Fibroblast of skin of left biceps (primary cell): Measurements from ENCODE around the gene EFCAB8.
"Not testable (repeated sequence)": the region's sequence is repeated elsewhere in the genome, so short reads cannot be mapped to it uniquely, and the experiment has no call there.

Experiments
- DNase-seq, 2 experiments: peaks; one replicate each; pipeline ENCODE4 v3.0.0-alpha.2; 2013; ENCODE audit warnings: low read depth in 2 of 2

EFCAB8 gene

DNA sequence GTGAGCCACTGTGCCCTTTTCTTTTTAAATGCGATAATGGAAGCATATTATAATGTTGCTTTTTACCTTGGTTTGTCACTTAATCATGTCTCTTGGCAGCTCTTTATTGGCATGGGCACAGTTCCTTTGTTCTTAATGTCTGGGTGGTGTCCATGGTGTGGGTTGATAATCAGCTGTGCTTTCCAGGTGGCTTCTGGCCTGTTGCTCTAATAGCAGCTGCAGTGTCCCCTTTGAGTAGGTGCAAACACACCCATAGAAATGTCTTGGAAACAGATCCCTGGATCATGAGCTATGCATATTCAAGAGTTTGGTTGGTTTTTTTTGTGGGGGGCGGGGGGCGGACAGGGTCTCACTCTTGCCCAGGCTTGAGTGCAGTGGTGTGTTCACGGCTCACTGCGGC is 29.9 kb downstream of the EFCAB8 start:
- no peak for DNase-seq

DNA sequence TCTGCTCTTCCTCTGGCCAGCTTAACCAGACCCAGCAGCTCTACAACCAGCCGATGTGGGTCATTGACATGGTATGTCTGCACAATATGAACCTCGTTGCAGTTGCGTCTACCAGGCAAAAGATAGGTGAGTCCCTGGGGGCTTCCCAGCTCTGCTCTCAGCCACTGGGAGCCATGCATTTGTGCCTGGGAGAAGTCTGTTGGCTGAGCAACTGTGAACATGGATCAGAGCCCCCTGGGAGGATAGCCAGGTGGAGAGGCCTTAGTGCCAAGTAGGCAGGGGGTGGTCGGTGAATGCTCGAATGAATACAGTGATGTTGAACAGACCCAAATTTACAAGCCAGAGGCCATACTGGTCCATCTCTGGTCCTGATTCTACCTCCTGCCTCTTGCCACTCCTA is 30.6 kb downstream of the EFCAB8 start:
- DNase-seq = no peak

GRCh38 chr20:32891491-32891890 is 32.8 kb downstream of the EFCAB8 start:
- DNase-seq = no peak

DNA sequence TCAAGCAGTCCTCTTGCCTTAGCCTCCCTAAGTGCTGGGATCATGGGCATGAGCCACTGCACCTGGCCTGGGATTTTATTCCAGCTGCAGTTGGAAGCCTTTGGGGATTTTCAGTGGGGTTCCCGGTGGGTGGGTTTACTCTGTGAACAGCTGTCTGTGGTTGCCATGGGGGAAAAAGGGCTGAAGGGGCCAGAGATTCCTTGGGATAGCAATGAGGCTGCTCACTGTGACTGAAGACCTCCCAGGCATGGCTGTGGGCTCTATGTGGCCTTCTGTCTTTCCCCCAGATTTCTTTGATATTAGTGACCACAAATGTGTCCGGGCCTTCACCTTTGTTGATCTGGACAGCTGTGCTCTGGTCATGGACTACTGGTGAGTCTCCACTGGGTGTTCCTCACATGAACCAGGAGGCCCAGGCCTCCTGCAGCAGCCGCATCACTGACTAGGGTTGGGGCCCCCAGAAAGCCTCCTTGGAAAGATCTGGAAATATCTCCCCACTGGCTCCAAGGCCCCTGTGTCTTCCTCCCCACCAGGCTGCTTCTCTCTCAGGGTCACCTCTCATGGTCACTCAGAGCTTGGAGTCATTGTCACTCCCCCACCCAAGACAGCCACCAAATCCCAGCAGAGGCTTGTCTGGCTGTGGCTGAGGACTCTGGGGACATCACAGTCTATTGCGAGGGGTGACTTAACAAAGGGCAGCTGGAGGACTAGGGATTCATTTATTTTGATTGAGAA is 33.4 kb downstream of the EFCAB8 start:
- DNase-seq = no peak

DNA sequence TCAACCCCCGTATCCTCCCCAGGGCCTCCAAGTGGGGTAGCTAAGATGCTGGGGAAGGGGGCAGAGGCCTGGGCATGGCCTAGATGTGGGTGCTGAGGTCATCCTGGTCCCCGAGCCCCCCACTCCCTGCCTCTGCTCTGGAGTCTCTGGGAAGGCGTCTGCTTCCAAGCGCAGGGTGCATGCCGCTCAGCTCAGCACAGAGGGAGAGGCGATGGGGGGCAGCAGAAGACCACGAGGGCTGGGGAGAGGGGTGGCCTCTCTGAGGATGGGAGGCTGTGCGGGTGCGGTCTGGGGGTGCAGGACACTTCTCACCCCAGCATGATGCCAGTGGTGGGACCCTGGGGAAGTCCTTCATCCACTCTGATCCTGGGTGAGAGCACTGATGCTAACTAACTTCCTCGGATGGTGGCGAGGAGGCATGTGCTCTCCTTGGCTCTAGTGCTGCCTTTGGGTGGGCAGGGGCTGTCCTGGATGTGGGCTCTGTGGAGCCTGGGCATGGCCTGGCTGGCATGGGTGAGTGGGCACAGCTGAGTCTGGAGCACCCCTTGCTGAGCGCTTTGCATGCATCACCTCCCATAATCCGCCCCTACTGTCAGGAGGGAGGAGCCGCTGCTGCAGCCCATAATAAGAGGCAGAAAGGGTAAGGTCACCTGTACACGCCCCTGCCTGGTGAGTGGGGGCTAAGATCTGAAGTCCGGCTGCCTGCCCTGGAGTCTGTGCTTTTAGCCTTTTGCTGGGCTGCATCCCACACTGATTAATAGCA is 34.7 kb downstream of the EFCAB8 start:
- DNase-seq = no peak

DNA sequence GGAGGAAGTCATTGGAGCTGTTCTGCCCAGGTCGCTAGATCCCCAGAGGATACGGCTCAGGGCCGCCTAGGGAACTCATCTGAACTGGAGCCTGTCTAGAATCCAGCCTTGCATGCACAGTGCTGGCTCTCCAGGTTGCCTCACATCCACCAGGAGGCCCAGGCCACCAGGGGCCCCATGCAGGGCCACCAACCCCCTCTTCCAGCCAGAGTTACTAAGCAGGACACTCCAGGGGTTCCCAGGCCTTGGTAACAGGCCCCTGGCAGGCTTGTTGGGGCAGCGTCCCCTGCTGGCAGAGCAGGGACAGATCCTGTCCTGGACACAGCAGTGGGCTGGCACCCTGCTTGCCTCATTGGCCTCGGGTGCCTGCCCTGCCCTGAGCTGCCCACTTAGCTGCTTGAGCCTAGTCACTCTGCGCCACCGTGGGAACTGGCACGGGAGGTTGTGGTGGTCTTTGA is 35.3 kb downstream of the EFCAB8 start:
- no peak for DNase-seq

- DNase-seq = no peak
These were observed 36.1 kb downstream of the EFCAB8 start for GRCh38 chr20:32894711-32895355.

GRCh38 chr20:32896521-32897280 is 38.0 kb downstream of the EFCAB8 start:
- no peak for DNase-seq

GRCh38 chr20:32898729-32899128 is 40.0 kb downstream of the EFCAB8 start:
- peak; percentile 62 to 65 for DNase-seq

DNA sequence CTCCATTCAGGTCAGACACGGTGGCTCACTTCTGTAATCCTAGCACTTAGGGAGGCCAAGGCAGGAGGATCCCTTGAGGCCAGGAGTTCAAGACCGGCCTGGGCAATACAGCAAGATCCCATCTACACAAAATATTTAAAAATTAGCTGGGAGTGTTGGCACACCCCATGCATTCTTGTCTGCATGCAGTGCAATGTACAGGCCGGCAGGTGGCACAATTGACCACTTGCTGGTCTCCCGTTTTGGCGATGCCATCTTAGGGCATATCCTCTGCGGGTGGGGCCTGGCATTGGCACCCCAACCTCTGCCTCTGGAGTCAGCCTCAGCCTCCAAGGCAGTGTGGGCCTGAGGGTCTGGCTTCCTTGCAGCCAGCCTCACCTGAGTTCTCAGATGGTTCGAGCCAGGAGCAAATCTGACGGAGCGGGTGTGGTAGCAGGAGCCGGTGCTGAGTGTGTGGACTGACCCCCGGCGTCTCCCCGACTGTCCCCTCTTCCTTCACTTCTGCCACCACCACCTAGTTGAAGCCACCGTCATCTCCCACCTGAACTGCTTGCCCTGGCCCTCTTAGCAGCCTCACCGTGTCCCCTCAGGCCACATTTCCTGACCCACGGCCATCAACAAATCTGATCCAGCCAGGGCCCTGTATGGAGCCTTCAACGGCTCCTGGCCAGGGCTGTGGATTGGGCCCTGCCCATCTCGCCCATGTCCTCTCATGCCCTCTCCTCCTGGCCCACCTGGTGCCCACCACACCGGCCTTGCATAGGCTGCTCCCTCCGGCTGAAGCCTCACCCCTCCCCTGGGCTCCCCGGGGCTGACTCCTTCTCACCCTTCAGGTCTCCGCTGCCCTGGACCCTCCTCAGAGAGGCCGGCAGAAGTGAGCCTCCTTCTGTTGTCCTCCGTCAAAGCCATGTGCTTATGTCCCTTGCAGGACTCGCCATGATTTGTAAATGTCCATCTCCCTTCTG is 44.0 kb downstream of the EFCAB8 start:
- DNase-seq = peak; percentile 4 to 6

- no peak for DNase-seq
These were observed 45.0 kb downstream of the EFCAB8 start for GRCh38 chr20:32903666-32904175.

DNA sequence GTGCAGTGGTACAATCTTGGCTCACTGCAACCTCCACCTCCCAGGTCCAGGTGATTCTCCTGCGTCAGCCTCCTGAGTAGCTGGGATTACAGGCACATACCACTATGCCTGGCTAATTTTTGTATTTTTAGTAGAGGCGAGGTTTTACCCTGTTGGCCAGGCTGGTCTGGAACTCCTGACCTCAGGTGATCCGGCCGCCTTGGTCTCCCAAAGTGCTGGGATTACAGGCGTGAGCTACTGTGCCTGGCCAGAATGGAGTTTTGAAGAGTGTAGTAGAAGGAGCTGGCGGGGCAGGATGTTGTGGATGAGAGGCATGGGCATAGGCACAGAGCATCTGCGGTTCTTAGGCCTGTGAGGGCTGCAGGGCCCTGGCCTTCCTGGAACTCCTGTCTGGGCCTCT is 46.0 kb downstream of the EFCAB8 start:
- DNase-seq = not testable (repeated sequence)

DNA sequence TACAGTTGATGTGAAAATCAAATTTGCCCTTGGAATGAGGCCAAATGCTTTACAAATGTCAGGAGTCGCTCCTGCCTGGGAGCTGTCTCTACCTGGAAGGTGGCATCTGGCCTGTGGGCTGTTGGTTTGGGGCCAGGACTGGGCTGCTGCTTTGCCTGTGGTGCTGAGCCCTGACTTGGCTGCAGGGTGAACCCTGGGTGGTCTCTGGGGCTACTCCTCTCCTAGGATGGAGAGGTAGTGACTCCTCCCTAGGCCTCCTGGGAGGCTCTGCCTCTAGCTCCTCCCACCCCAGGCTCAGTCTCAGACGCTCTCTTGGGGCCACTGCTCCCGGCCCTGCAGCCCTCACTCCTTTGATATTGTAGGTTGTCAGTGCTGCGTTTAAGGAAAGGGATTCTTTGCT is 47.5 kb downstream of the EFCAB8 start:
- DNase-seq = no peak

DNA sequence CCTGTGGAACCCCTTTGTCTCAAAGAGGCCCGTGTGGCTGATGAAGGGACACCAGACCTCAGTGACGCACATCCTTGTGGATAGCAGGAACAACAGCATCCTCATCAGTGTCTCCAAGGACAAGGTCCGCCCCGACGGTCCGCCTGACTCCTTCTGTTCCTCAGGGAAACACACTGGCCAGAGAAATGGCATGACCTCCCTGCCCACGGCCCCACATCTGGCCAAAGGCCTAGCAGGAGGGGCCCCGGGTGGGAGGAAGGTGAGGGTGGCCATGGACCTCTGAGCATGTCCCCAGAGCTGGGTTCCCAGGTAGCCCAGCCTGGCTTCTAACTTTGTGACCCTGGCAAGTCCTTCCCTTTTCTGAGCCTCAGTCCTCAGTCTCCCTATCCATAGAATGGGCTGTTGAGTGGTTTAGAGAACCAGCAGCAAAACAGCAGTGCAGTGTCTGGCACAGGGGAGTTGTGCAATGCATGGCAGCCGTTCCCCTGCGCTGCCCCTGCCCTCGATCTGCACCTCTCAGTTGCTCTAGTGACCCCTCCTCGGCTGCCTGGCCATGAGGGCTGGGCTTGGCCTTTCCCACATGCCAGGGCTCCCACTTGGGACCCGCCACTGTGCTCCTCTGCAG is 48.3 kb downstream of the EFCAB8 start:
- DNase-seq = no peak

- DNase-seq = no peak
These were observed 49.2 kb downstream of the EFCAB8 start for GRCh38 chr20:32907886-32908285.

DNA sequence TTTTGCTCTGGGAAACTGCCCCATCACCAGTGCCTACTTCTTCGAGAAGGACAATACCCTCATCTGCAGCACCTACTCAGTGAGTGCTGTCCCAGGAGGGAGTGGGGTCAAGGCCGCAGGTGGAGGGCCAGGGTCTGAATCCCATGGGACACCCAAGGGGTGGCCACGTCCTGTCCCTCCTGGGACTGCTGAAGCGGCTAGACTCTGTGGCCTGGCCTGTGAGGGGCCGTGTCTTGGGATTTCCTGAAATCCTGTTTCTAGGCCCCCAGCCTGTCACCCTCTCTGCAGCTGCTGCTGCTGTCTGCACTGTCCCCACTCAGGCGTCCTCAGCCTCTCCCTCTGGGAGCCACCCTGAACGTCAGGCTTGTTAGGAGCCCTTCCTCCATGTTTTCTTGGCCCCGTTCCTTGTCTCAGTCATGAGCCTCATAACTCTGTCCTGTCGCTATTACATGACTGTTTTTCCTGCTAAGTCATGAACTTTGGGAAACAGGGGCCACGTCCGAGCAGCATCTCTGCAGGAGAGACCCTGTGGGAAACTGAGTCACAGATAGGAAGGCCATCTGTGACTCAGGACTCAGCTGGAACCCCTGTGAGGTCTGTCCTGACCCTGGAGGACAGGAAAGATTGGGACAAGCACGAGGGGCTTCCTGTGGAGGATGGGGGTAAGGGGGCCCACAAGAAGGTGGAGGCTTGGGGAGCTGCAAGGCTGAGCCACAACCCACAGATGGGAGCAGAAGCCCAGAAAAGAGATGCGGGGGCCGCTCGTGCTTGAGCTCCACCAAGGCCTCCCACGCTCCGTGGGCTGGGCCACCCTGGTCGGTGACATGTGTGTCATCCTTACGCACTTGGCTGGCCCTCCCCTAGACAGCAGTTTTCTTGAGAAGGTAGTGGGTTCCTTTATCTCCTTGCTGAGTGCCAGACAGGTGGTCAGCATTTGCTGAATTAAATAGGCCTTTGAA is 49.9 kb downstream of the EFCAB8 start:
- no peak for DNase-seq

DNA sequence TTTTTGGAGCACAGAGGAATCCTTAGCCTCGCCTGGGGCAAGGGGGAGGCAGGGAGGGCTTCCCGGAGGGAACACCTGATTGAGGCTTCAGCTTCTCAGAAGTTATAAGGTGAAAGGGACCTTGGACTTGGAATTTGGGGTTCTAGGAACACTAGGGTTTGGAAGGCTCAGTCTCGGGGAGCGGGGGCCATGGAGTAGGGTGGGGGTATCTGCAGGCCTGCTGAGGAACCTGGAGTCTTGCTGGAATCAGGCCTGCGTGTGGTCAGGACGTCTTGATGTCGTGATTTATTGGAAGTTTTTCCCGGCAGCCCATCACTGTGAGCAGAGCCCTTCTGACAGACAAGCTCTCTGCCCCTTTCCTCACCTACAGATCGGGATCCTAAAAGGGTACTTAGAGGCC is 50.7 kb downstream of the EFCAB8 start:
- DNase-seq = no peak

DNA sequence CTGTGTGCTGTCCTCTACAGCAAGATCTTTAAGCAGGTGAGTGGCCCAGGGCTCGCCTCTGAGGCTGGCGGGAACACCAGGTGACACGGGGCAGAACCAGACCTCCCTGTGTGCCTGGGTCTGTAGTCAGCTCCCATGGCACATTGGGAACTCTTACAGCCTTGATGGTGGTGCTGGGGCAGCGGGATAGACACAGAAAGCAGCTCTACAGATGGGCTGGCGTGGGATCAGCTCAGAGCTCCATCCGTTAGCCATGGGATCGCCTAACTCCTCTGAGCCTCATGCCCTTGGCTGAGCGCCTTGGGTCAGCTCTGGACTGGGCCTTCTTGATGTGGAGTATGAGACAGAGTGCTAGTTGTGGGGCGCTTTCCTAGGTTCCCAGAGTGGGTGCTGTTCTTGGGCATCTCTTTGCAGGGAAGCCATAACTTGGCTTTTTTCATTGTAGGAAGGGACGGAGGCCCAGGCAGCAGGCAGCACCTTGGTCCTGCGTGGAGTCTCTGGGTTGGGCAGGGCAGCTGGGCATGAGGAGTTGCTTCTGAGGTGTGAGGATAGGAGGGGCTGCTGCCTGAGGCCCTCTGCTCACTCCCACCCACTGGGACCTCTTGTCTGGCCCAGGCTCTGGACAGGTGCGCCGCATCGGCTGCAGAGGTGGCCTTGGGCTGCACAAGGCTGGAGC is 51.3 kb downstream of the EFCAB8 start:
- no peak for DNase-seq
